ENCODE results near the gene AKAP13.

The AKAP13 gene

GRCh38 chr15:85403745-85404144 is 23.3 kb downstream of the AKAP13 start:
- ChIA-PET CTCF (interaction anchor here (0.6 to 4.0 kb wide), 9 partner anchors 9 to 107 kb away, joined by 3 to 20 read pairs (median 5); no protein-coding TSS in a partner anchor), POLR2A (interaction anchor here (0.7 to 1.0 kb wide), 2 partner anchors 11 to 24 kb away, joined by 3 read pairs; partner anchors contain the start of gene AKAP13)
- no peak for TF ChIP-seq CTCF (IDR thresholded peaks at IDR 0.05; ENCODE audit: insufficient read depth, low read length, missing control alignments)
- DNase-seq (ENCODE audit: low read depth, low spot score): no peak
- no peak overlapping the region for H3K4me3 ChIP-seq (ENCODE audit: low read depth, low read length)

- CTCF ChIA-PET: interaction anchor here (0.6 to 4.0 kb wide), 8 partner anchors 9 to 108 kb away, joined by 3 to 20 read pairs (median 5); no protein-coding TSS in a partner anchor
- POLR2A ChIA-PET: interaction anchor here (0.7 to 1.0 kb wide), 3 partner anchors 10 to 24 kb away, joined by 3 to 5 read pairs (median 3); partner anchors contain the start of gene AKAP13
- no peak for TF ChIP-seq CTCF (IDR thresholded peaks at IDR 0.05; ENCODE audit: insufficient read depth, low read length, missing control alignments)
- DNase-seq (ENCODE audit: low read depth, low spot score): no peak
- H3K4me3 ChIP-seq (ENCODE audit: low read depth, low read length): no peak overlapping the region
Measured at GRCh38 chr15:85404176-85404917, 23.9 kb downstream of the AKAP13 start.

DNA sequence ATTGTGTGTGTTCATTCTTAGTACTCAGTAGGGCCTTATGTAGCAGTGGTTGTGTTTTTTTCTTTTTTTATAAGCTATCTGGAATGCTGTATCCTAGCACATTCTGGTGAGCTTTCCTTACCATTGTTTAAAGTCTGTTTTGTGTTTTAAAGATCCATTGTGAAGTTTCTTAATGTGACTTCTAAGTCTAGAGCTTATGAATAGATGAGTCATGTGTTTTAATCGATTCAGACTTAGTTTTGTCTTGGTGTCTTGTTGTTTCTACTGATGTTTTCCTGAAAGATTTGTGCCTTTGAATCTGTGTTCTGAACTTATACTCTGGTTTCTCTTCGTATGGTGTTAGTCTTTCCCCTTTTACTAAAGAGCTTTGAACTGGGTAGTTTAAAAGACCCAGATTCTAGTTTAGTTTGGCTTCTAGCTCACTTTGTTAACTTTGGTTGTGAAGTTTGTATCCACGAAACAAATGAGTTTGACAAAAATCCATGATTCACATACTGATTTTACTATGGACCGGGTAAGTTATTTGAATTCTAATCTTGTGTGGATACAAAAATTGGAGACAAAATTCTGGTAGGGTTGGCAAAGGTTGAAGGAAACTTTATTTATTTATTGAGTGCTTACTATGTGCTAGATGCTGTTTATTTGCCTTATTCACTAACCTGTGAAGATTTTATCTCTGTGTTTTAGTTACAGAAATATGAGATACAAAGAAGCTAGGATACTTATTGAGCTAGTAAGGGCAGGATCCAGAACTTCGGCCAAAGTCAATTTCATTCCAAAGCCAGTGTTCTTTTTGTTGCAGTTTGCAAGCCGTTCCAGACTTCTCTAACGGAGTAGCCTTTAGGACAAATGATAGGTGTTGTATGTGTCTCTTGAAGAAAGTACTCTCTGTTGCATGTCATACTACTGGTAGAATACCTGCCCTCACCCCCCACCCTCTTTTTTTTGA is 24.8 kb downstream of the AKAP13 start:
- no peak overlapping the region for H3K4me3 ChIP-seq (ENCODE audit: low read depth, low read length)
- DNase-seq (ENCODE audit: low read depth, low spot score): no peak
- TF ChIP-seq CTCF (IDR thresholded peaks at IDR 0.05; ENCODE audit: insufficient read depth, low read length, missing control alignments): no peak
- CTCF ChIA-PET: interaction anchor here (1.3 to 4.0 kb wide), 5 partner anchors 8 to 94 kb away, joined by 3 to 20 read pairs (median 5); no protein-coding TSS in a partner anchor
- POLR2A ChIA-PET: interaction anchor here (1.0 to 1.1 kb wide), 2 partner anchors 22 to 25 kb away, joined by 3 to 5 read pairs; partner anchors contain the start of gene AKAP13

- POLR2A ChIA-PET: no interaction called here
Measured at GRCh38 chr15:85406916-85407315, 26.5 kb downstream of the AKAP13 start.

DNA sequence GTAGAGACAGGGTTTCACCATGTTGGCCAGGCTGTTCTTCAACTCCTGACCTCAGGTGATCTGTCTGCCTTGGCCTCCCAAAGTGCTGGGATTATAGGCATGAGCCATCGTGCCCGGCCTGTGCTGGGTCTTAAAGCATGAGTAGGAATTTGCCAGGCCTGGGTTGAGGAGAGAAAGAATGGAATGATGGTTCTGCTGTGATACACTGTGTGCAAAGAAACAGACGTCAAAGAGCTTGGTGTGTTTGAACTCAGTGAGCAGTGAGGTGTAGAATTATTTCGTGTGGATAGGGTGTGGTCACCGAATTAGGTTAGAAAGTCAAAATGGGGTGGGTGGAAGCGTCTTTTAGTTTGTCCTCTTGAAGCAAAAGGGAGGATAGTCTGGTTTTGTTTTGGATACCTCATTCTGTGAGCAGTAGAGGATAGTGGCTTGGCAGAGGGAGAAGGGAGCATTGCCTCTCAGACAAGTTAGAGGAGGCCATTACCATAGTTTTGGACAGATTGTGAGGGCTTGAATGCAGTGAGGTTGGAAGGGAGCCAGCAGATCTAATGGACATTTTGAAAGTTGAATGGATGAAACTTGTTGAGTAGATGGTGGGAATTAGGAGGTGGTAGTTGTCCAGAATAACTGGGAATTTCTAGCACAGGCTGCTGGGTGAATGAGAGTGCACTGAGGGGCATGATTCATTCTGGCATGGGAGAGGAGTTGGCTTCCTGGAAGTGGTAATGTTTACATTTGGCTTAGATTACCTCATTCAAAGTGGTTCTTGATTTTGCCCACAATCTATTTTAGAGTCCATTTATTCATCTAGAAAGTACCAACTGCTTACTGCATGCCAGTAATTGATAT is 27.2 kb downstream of the AKAP13 start:
- TF ChIP-seq CTCF (IDR thresholded peaks at IDR 0.05; ENCODE audit: insufficient read depth, low read length, missing control alignments): no peak
- ChIA-PET CTCF (interaction anchor here (1.0 kb wide), 2 partner anchors 76 to 90 kb away, joined by 3 read pairs; no protein-coding TSS in a partner anchor), POLR2A (no interaction called here)
- DNase-seq (ENCODE audit: low read depth, low spot score): peak; percentile 56
- H3K4me3 ChIP-seq (ENCODE audit: low read depth, low read length): no peak overlapping the region

More at GRCh38 chr15:85406916-85407315, 26.5 kb downstream of the AKAP13 start:
- CTCF ChIA-PET: interaction anchor here (1.0 kb wide), 1 partner anchor 90 kb away, joined by 3 read pairs; no protein-coding TSS in a partner anchor
- TF ChIP-seq CTCF (IDR thresholded peaks at IDR 0.05; ENCODE audit: insufficient read depth, low read length, missing control alignments): no peak
- no peak overlapping the region for H3K4me3 ChIP-seq (ENCODE audit: low read depth, low read length)
- peak; percentile 49 for DNase-seq (ENCODE audit: low read depth, low spot score)
